GM20000 (cell line): ENCODE data around the gene LTB.

Experiments
- DNase-seq: peaks from one replicate; pipeline ENCODE4 v3.0.0; 2012; ENCODE audit warnings: low spot score
- CTCF ChIP-seq: IDR thresholded peaks from 2 replicates; pipeline ENCODE4 v1.5.1; 2012; ENCODE audit warnings: mild to moderate bottlenecking, control low read depth; ENCODE audit errors: extremely low read depth, missing control alignments

The LTB gene

GRCh38 chr6:31585491-31585890 is 3.3 kb upstream of the LTB start:
- peak; percentile 40 for DNase-seq
- peak; percentile 60 for TF ChIP-seq CTCF

DNA sequence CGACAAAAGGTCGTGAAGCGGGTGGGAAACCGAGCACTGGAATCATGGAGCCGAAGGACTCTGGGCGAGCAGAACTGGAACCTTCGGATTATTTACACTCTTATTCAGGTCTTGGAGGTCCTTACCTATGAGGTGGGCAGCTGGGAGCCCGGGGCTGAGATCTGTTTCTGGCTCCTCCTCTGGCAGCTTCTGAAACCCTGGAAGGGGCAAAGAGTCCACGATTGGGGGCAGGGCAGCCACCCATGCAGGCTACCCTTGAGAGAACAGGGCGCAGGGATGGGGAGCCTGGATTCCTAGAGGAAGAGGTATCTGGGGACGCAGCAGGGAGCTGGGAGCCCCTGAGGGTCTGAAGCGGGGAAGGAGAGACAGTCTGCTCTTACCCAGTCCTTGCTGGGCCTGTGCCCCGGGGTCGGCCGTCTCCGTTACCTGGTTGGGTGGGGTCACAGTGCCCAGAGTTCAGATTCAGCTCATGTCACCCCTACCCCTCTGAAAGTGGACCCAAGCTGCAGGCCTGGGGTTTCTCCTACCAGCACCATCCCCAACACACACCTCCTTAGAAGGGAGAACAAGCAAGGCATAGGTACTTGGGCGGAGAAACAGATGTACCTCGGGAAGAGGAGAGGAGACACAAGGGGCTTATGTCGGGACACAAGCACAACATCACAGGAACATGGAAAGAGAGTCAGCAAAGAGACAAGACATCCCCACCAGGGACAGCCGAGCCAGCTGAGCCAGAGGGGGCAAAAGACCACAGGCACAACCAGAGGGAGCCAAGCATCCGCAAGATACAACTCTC is 592 bp downstream of the LTB start:
- TF ChIP-seq CTCF, result no peak
- no peak for DNase-seq

- peak; percentile 84 for DNase-seq
- peak; percentile 95 for TF ChIP-seq CTCF
These were observed 1.3 kb downstream of the LTB start for GRCh38 chr6:31580807-31581433.

DNA sequence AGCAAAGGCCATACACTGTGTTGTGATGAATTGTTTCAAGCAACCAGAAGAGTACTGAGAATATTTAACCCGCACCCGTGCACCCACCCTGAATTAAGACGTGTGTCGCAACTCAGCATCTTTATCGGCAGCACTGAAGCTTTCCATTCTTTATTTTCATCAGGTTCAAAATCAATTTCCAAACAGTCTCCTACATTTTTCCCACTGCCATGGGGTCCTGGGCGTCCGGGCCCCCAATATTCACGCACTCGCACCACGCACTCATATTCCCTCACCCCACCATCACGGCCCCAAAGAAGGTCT is 1.8 kb downstream of the LTB start:
- DNase-seq, result no peak
- TF ChIP-seq CTCF, result no peak

DNA sequence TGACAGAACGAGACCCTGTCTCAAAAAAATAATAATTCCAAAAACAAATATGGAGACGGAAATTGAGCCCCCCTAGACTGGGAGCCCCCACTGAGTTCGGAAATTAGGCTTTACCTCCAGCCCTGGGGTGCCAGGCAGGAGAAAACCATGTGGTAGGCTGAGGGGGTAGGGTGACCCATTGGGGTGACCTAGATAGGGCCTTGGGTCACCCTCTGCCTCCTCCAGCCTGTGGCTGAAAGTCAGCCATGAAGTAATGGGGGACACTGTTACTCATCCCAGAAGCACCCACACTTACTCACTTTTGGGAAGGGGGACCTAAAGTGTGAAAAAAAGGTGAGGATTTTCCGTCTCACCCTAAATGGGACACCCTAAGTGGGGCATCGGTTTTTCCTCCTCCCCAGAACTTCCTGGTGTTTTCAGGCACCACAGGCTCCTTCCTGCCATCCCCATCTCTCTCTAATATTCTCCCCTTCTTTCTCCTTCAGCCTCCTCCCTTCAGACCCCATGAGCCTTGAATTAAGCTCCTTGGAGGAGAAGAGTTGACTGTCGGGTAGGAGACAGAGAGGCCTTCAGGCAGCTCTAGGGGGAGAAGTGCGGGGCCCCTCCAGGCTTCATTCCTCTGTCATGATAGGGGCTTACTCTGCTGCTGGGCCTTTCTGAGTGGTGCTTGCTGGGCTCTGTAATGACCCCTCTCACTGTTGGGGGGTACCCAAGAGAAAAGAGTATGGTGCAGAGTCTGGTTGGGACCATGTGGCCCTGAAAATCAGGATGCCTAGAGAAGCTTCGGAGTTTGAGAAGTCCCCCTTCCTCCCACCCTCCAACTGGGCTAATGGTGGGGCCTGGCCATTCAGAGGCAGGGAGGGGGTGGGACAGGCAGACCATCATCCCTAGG is 2.4 kb downstream of the LTB start:
- no peak for TF ChIP-seq CTCF
- DNase-seq, result peak; percentile 34

DNA sequence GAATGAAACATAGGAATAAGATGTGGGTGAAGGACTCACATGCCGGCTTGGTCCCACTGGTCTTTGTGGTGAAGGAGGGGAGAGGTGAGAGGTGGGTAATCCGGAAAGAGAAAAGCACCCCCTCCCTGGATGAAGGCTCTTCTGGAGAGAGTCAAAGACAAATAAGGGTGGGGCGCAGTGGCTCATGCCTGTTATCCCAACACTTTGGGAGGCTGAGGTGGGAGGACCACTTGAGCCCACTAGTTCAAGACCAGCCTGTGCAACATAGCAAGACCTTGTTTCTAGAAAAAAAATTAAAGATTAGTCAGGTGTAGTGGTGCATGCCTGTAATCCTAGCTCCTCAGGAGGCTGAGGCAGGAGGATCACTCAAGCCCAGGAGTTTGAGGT is 3.1 kb downstream of the LTB start:
- TF ChIP-seq CTCF, result no peak
- DNase-seq, result no peak
